ENCODE data around the gene ICE1. TPM values are rescaled to one million over a fixed set of nuclear protein-coding genes. Genes with fewer than 3 reads are reported as not detected.

The ICE1 gene
- total RNA-seq, 1 donor = 35.4 TPM

- no peak overlapping the region for H3K4me3 ChIP-seq (ENCODE audit: low read depth, low read length)
- TF ChIP-seq CTCF (IDR thresholded peaks at IDR 0.05; ENCODE audit: insufficient read depth, low read depth, low read length) = no peak
- DNase-seq (ENCODE audit: low read depth) = no peak
Measured at GRCh38 chr5:5524327-5524726, 101.8 kb downstream of the ICE1 start.

- TF ChIP-seq CTCF (IDR thresholded peaks at IDR 0.05; ENCODE audit: insufficient read depth, low read depth, low read length) = no peak
- H3K4me3 ChIP-seq (ENCODE audit: low read depth, low read length) = no peak overlapping the region
- DNase-seq (ENCODE audit: low read depth) = no peak
Measured at GRCh38 chr5:5531371-5531770, 108.9 kb downstream of the ICE1 start.

GRCh38 chr5:5532306-5533076, 110.0 kb downstream of the ICE1 start:
- no peak for TF ChIP-seq CTCF (IDR thresholded peaks at IDR 0.05; ENCODE audit: insufficient read depth, low read depth, low read length)
- no peak overlapping the region for H3K4me3 ChIP-seq (ENCODE audit: low read depth, low read length)
- no peak for DNase-seq (ENCODE audit: low read depth)

- no peak for TF ChIP-seq CTCF (IDR thresholded peaks at IDR 0.05; ENCODE audit: insufficient read depth, low read depth, low read length)
- H3K4me3 ChIP-seq (ENCODE audit: low read depth, low read length) = no peak overlapping the region
- no peak for DNase-seq (ENCODE audit: low read depth)
Measured at GRCh38 chr5:5533927-5534326, 111.5 kb downstream of the ICE1 start.

GRCh38 chr5:5534333-5534732, 111.9 kb downstream of the ICE1 start:
- DNase-seq (ENCODE audit: low read depth) = no peak
- H3K4me3 ChIP-seq (ENCODE audit: low read depth, low read length) = no peak overlapping the region
- TF ChIP-seq CTCF (IDR thresholded peaks at IDR 0.05; ENCODE audit: insufficient read depth, low read depth, low read length) = no peak

- no peak for DNase-seq (ENCODE audit: low read depth)
- TF ChIP-seq CTCF (IDR thresholded peaks at IDR 0.05; ENCODE audit: insufficient read depth, low read depth, low read length) = no peak
- H3K4me3 ChIP-seq (ENCODE audit: low read depth, low read length) = no peak overlapping the region
Measured at GRCh38 chr5:5536871-5537270, 114.4 kb downstream of the ICE1 start.

GRCh38 chr5:5537426-5537825, 114.9 kb downstream of the ICE1 start:
- DNase-seq (ENCODE audit: low read depth) = no peak
- no peak overlapping the region for H3K4me3 ChIP-seq (ENCODE audit: low read depth, low read length)
- no peak for TF ChIP-seq CTCF (IDR thresholded peaks at IDR 0.05; ENCODE audit: insufficient read depth, low read depth, low read length)

Data from fibroblast of villous mesenchyme (primary cell).